ENCODE results near the gene SASH1. TPM values are rescaled to one million over a fixed set of nuclear protein-coding genes. Genes with fewer than 3 reads are reported as not detected.
A peak's percentile ranks its signal among the peaks of the same experiment; 100 is the strongest.

SASH1 gene
- total RNA-seq, 1 donor from 2014 or later, result 15.5 TPM

- no peak for TF ChIP-seq CTCF (IDR thresholded peaks at IDR 0.05; ENCODE audit: insufficient read depth, low read depth, low read length)
- TF ChIP-seq EZH2 (IDR thresholded peaks at IDR 0.05; ENCODE audit: insufficient read depth, low read length), result no peak
- peak; percentile 64 for DNase-seq (ENCODE audit: low read depth)
- FAIRE-seq, result peak; percentile 9
- H3K4me3 ChIP-seq (ENCODE audit: insufficient read depth, low read depth, low read length), result peak overlapping the region; percentile 79
- H4K20me1 ChIP-seq (ENCODE audit: insufficient read depth, low read length), result no peaks in the 10 kb centered on the region
- H3K4me1 Mint-ChIP-seq (ENCODE audit: low read depth, unreplicated experiment), result peaks cover 31% of the 10 kb centered on the region
- H3K79me2 ChIP-seq (ENCODE audit: insufficient read depth, low read length), result peaks cover 11% of the 10 kb centered on the region
- H3K27ac ChIP-seq (ENCODE audit: low read depth, low read length), result peak overlapping the region; percentile 84
- H3K4me3 Mint-ChIP-seq (ENCODE audit: unreplicated experiment), result peak overlapping the region; percentile 84
- H3K27me3 Mint-ChIP-seq (ENCODE audit: low read depth, unreplicated experiment), result no peaks in the 10 kb centered on the region
- H3K9me3 Mint-ChIP-seq (ENCODE audit: unreplicated experiment), result no peaks in the 10 kb centered on the region
- H3K4me1 ChIP-seq (ENCODE audit: insufficient read depth, low read length), result peaks cover 22% of the 10 kb centered on the region
- H3K9me3 ChIP-seq (ENCODE audit: insufficient read depth, low read depth, low read length), result no peaks in the 10 kb centered on the region
- H3K4me2 ChIP-seq (ENCODE audit: low read length), result peak overlapping the region; percentile 89
- H3K36me3 ChIP-seq (ENCODE audit: insufficient read depth, low read length), result no peaks in the 10 kb centered on the region
- no peaks in the 10 kb centered on the region for H3K36me3 Mint-ChIP-seq (ENCODE audit: low read depth, unreplicated experiment)
- H3K27ac Mint-ChIP-seq (ENCODE audit: unreplicated experiment), result peak overlapping the region; percentile 96
- H2AFZ ChIP-seq (ENCODE audit: low read depth, low read length), result peak overlapping the region; percentile 22
- H3K27me3 ChIP-seq (ENCODE audit: insufficient read depth, low read length), result no peaks in the 10 kb centered on the region
- H3K9ac ChIP-seq (ENCODE audit: low read length), result peak overlapping the region; percentile 90
These were observed 166.6 kb downstream of the SASH1 start for GRCh38 chr6:148509119-148509799.

- peak overlapping the region; percentile 22 for H2AFZ ChIP-seq (ENCODE audit: low read depth, low read length)
- H4K20me1 ChIP-seq (ENCODE audit: insufficient read depth, low read length), result no peaks in the 10 kb centered on the region
- peaks cover 22% of the 10 kb centered on the region for H3K4me1 ChIP-seq (ENCODE audit: insufficient read depth, low read length)
- peaks cover 1% of the 10 kb centered on the region for H3K36me3 Mint-ChIP-seq (ENCODE audit: low read depth, unreplicated experiment)
- no peak for TF ChIP-seq CTCF (IDR thresholded peaks at IDR 0.05; ENCODE audit: insufficient read depth, low read depth, low read length)
- TF ChIP-seq EZH2 (IDR thresholded peaks at IDR 0.05; ENCODE audit: insufficient read depth, low read length), result no peak
- FAIRE-seq (peak; percentile 89), DNase-seq (ENCODE audit: low read depth) (peak; percentile 96)
- H3K4me1 Mint-ChIP-seq (ENCODE audit: low read depth, unreplicated experiment), result peaks cover 31% of the 10 kb centered on the region
- peak overlapping the region; percentile 90 for H3K9ac ChIP-seq (ENCODE audit: low read length)
- H3K27ac ChIP-seq (ENCODE audit: low read depth, low read length), result peak overlapping the region; percentile 84
- no peaks in the 10 kb centered on the region for H3K27me3 Mint-ChIP-seq (ENCODE audit: low read depth, unreplicated experiment)
- H3K27ac Mint-ChIP-seq (ENCODE audit: unreplicated experiment), result peak overlapping the region; percentile 96
- peaks cover 11% of the 10 kb centered on the region for H3K79me2 ChIP-seq (ENCODE audit: insufficient read depth, low read length)
- peak overlapping the region; percentile 79 for H3K4me3 ChIP-seq (ENCODE audit: insufficient read depth, low read depth, low read length)
- no peaks in the 10 kb centered on the region for H3K9me3 ChIP-seq (ENCODE audit: insufficient read depth, low read depth, low read length)
- no peaks in the 10 kb centered on the region for H3K9me3 Mint-ChIP-seq (ENCODE audit: unreplicated experiment)
- H3K4me2 ChIP-seq (ENCODE audit: low read length), result peak overlapping the region; percentile 89
- no peaks in the 10 kb centered on the region for H3K27me3 ChIP-seq (ENCODE audit: insufficient read depth, low read length)
- H3K36me3 ChIP-seq (ENCODE audit: insufficient read depth, low read length), result no peaks in the 10 kb centered on the region
- H3K4me3 Mint-ChIP-seq (ENCODE audit: unreplicated experiment), result peak overlapping the region; percentile 84
These were observed 167.4 kb downstream of the SASH1 start for GRCh38 chr6:148509800-148510581.

All from astrocyte (in vitro differentiated cells and primary cell).